22Rv1 (cell line): ENCODE measurements around the gene CEBPZ.

Experiments
- H3K27ac ChIP-seq: fragments of 450-650 bp; 2 replicates; pipeline ENCODE4 v1.5.1; 2017
- ZFX ChIP-seq: fragments of 450-650 bp; IDR thresholded peaks from 2 replicates; pipeline ENCODE4 v1.6.1; 2017; ENCODE audit warnings: antibody characterized with exemption, borderline replicate concordance
- TF ChIP-seq, protein P1 (sequence below): fragments of 450-650 bp; IDR thresholded peaks from 2 replicates; pipeline ENCODE4 v1.5.1; 2017; ENCODE audit warnings: mild to moderate bottlenecking

CEBPZ gene

DNA sequence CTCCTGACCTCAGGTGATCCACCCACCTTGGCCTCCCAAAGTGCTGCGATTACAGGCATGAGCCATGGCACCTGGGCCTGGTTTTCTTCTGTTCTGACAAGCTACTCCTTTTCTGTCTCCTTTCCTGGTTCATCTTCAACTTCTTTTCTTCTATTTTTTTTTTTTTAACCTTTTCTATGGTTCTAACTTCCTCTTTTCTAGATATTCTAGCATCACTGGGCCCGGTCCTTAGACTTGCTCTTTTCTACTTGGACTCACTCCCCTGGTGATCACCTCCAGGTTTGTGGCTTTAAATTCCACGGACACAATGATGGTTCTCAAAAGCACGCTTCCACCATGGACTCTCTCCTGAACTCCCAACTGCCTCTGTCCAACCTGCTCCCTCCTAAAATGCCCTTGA is 76.6 kb downstream of the CEBPZ start:
- TF ChIP-seq ZFX: no peak
- TF ChIP-seq, protein P1, sequence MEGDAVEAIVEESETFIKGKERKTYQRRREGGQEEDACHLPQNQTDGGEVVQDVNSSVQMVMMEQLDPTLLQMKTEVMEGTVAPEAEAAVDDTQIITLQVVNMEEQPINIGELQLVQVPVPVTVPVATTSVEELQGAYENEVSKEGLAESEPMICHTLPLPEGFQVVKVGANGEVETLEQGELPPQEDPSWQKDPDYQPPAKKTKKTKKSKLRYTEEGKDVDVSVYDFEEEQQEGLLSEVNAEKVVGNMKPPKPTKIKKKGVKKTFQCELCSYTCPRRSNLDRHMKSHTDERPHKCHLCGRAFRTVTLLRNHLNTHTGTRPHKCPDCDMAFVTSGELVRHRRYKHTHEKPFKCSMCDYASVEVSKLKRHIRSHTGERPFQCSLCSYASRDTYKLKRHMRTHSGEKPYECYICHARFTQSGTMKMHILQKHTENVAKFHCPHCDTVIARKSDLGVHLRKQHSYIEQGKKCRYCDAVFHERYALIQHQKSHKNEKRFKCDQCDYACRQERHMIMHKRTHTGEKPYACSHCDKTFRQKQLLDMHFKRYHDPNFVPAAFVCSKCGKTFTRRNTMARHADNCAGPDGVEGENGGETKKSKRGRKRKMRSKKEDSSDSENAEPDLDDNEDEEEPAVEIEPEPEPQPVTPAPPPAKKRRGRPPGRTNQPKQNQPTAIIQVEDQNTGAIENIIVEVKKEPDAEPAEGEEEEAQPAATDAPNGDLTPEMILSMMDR: no peak
- H3K27ac ChIP-seq: no peak overlapping the region

DNA sequence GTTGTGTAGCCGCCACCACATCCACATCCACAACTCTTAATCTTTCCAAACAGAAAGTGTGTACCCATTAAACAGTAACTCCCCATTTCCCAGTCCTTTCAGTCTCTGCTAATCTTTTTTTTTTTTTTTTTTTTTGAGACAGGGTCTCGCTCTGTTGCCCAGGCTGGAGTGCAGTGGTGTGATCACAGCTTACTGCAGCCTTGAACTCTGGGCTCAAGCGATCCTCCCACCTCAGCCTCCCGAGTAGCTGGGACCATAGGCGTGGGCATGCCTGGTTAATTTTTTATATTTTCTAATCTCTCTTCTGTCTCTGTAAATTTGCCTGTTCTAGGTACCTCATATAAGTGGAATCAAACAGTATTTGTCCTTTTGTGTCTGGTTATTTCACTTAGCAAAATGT is 78.2 kb downstream of the CEBPZ start:
- TF ChIP-seq, protein P1: no peak
- TF ChIP-seq ZFX: no peak
- H3K27ac ChIP-seq: no peak overlapping the region
